ENCODE results near the gene CDKAL1.

CDKAL1 gene

GRCh38 chr6:21150667-21151066 lies 616.4 kb downstream of the CDKAL1 start:
- Histone ChIP-seq H3K27me3 (ENCODE audit: insufficient read depth, insufficient read length) (no peaks in the 10 kb centered on the region), H3K4me3 (ENCODE audit: insufficient read length, low read depth) (no peak overlapping the region), H3K9ac (ENCODE audit: insufficient read length, low read depth) (no peak overlapping the region), H3K36me3 (ENCODE audit: insufficient read depth, insufficient read length, low read length) (no peaks in the 10 kb centered on the region), H3K9me3 (ENCODE audit: insufficient read depth, low read length) (no peaks in the 10 kb centered on the region), H3K4me1 (ENCODE audit: insufficient read depth, insufficient read length) (no peaks in the 10 kb centered on the region)
- no peak for DNase-seq (ENCODE audit: low read depth, low spot score)
- TF ChIP-seq ZNF274 (IDR thresholded peaks at IDR 0.05; ENCODE audit: low read depth, low read length) (no peak), YY1 (IDR thresholded peaks at IDR 0.05; ENCODE audit: insufficient read depth, insufficient read length) (no peak), SUZ12 (IDR thresholded peaks at IDR 0.05; ENCODE audit: extremely low read depth, insufficient read depth, insufficient read length) (no peak)

GRCh38 chr6:21151119-21151518 lies 616.9 kb downstream of the CDKAL1 start:
- no peak overlapping the region for H3K4me3 ChIP-seq (ENCODE audit: insufficient read length, low read depth)
- H3K9ac ChIP-seq (ENCODE audit: insufficient read length, low read depth) = no peak overlapping the region
- no peaks in the 10 kb centered on the region for H3K36me3 ChIP-seq (ENCODE audit: insufficient read depth, insufficient read length, low read length)
- no peaks in the 10 kb centered on the region for H3K9me3 ChIP-seq (ENCODE audit: insufficient read depth, low read length)
- no peaks in the 10 kb centered on the region for H3K27me3 ChIP-seq (ENCODE audit: insufficient read depth, insufficient read length)
- DNase-seq (ENCODE audit: low read depth, low spot score) = no peak
- H3K4me1 ChIP-seq (ENCODE audit: insufficient read depth, insufficient read length) = no peaks in the 10 kb centered on the region
- no peak for TF ChIP-seq YY1 (IDR thresholded peaks at IDR 0.05; ENCODE audit: insufficient read depth, insufficient read length)
- TF ChIP-seq ZNF274 (IDR thresholded peaks at IDR 0.05; ENCODE audit: low read depth, low read length) = no peak
- TF ChIP-seq SUZ12 (IDR thresholded peaks at IDR 0.05; ENCODE audit: extremely low read depth, insufficient read depth, insufficient read length) = no peak

GRCh38 chr6:21151530-21151929 lies 617.3 kb downstream of the CDKAL1 start:
- TF ChIP-seq YY1 (IDR thresholded peaks at IDR 0.05; ENCODE audit: insufficient read depth, insufficient read length) = no peak
- no peak for TF ChIP-seq ZNF274 (IDR thresholded peaks at IDR 0.05; ENCODE audit: low read depth, low read length)
- no peak for TF ChIP-seq SUZ12 (IDR thresholded peaks at IDR 0.05; ENCODE audit: extremely low read depth, insufficient read depth, insufficient read length)
- Histone ChIP-seq H3K36me3 (ENCODE audit: insufficient read depth, insufficient read length, low read length) (no peaks in the 10 kb centered on the region), H3K9me3 (ENCODE audit: insufficient read depth, low read length) (no peaks in the 10 kb centered on the region), H3K4me1 (ENCODE audit: insufficient read depth, insufficient read length) (no peaks in the 10 kb centered on the region), H3K27me3 (ENCODE audit: insufficient read depth, insufficient read length) (no peaks in the 10 kb centered on the region), H3K9ac (ENCODE audit: insufficient read length, low read depth) (no peak overlapping the region), H3K4me3 (ENCODE audit: insufficient read length, low read depth) (no peak overlapping the region)
- no peak for DNase-seq (ENCODE audit: low read depth, low spot score)

GRCh38 chr6:21157186-21157929 lies 623.1 kb downstream of the CDKAL1 start:
- H3K27me3 ChIP-seq (ENCODE audit: insufficient read depth, insufficient read length) = no peaks in the 10 kb centered on the region
- TF ChIP-seq YY1 (IDR thresholded peaks at IDR 0.05; ENCODE audit: insufficient read depth, insufficient read length) (no peak), ZNF274 (IDR thresholded peaks at IDR 0.05; ENCODE audit: low read depth, low read length) (no peak), SUZ12 (IDR thresholded peaks at IDR 0.05; ENCODE audit: extremely low read depth, insufficient read depth, insufficient read length) (no peak)
- no peak overlapping the region for H3K9ac ChIP-seq (ENCODE audit: insufficient read length, low read depth)
- H3K9me3 ChIP-seq (ENCODE audit: insufficient read depth, low read length) = no peaks in the 10 kb centered on the region
- DNase-seq (ENCODE audit: low read depth, low spot score) = no peak
- H3K36me3 ChIP-seq (ENCODE audit: insufficient read depth, insufficient read length, low read length) = no peaks in the 10 kb centered on the region
- H3K4me1 ChIP-seq (ENCODE audit: insufficient read depth, insufficient read length) = no peaks in the 10 kb centered on the region
- H3K4me3 ChIP-seq (ENCODE audit: insufficient read length, low read depth) = no peak overlapping the region

- H3K4me1 ChIP-seq (ENCODE audit: insufficient read depth, insufficient read length) = no peaks in the 10 kb centered on the region
- no peaks in the 10 kb centered on the region for H3K36me3 ChIP-seq (ENCODE audit: insufficient read depth, insufficient read length, low read length)
- no peak for DNase-seq (ENCODE audit: low read depth, low spot score)
- H3K9ac ChIP-seq (ENCODE audit: insufficient read length, low read depth) = no peak overlapping the region
- H3K9me3 ChIP-seq (ENCODE audit: insufficient read depth, low read length) = no peaks in the 10 kb centered on the region
- no peak for TF ChIP-seq YY1 (IDR thresholded peaks at IDR 0.05; ENCODE audit: insufficient read depth, insufficient read length)
- TF ChIP-seq SUZ12 (IDR thresholded peaks at IDR 0.05; ENCODE audit: extremely low read depth, insufficient read depth, insufficient read length) = no peak
- no peak for TF ChIP-seq ZNF274 (IDR thresholded peaks at IDR 0.05; ENCODE audit: low read depth, low read length)
- no peak overlapping the region for H3K4me3 ChIP-seq (ENCODE audit: insufficient read length, low read depth)
- no peaks in the 10 kb centered on the region for H3K27me3 ChIP-seq (ENCODE audit: insufficient read depth, insufficient read length)
Measured at GRCh38 chr6:21158149-21158548, 623.9 kb downstream of the CDKAL1 start.

GRCh38 chr6:21158873-21159272 lies 624.6 kb downstream of the CDKAL1 start:
- Histone ChIP-seq H3K4me3 (ENCODE audit: insufficient read length, low read depth) (no peak overlapping the region), H3K9me3 (ENCODE audit: insufficient read depth, low read length) (no peaks in the 10 kb centered on the region), H3K4me1 (ENCODE audit: insufficient read depth, insufficient read length) (no peaks in the 10 kb centered on the region), H3K9ac (ENCODE audit: insufficient read length, low read depth) (no peak overlapping the region), H3K36me3 (ENCODE audit: insufficient read depth, insufficient read length, low read length) (no peaks in the 10 kb centered on the region), H3K27me3 (ENCODE audit: insufficient read depth, insufficient read length) (no peaks in the 10 kb centered on the region)
- no peak for TF ChIP-seq SUZ12 (IDR thresholded peaks at IDR 0.05; ENCODE audit: extremely low read depth, insufficient read depth, insufficient read length)
- no peak for TF ChIP-seq YY1 (IDR thresholded peaks at IDR 0.05; ENCODE audit: insufficient read depth, insufficient read length)
- TF ChIP-seq ZNF274 (IDR thresholded peaks at IDR 0.05; ENCODE audit: low read depth, low read length) = no peak
- DNase-seq (ENCODE audit: low read depth, low spot score) = no peak

- Histone ChIP-seq H3K27me3 (ENCODE audit: insufficient read depth, insufficient read length) (no peaks in the 10 kb centered on the region), H3K4me1 (ENCODE audit: insufficient read depth, insufficient read length) (no peaks in the 10 kb centered on the region), H3K9ac (ENCODE audit: insufficient read length, low read depth) (no peak overlapping the region), H3K4me3 (ENCODE audit: insufficient read length, low read depth) (no peak overlapping the region), H3K36me3 (ENCODE audit: insufficient read depth, insufficient read length, low read length) (no peaks in the 10 kb centered on the region), H3K9me3 (ENCODE audit: insufficient read depth, low read length) (no peaks in the 10 kb centered on the region)
- TF ChIP-seq SUZ12 (IDR thresholded peaks at IDR 0.05; ENCODE audit: extremely low read depth, insufficient read depth, insufficient read length) (no peak), YY1 (IDR thresholded peaks at IDR 0.05; ENCODE audit: insufficient read depth, insufficient read length) (no peak), ZNF274 (IDR thresholded peaks at IDR 0.05; ENCODE audit: low read depth, low read length) (no peak)
- no peak for DNase-seq (ENCODE audit: low read depth, low spot score)
Measured at GRCh38 chr6:21159465-21159864, 625.2 kb downstream of the CDKAL1 start.
